GM23338 (cell line): ENCODE results near the gene NEK4. TPM values are rescaled to one million over a fixed set of nuclear protein-coding genes. Genes with fewer than 3 reads are reported as not detected.

ENCODE experiments used
- ATAC-seq: fragments of 200-7000 bp; cut with Tn5 transposase; 3 replicates; pipeline ENCODE4 v1.9.1; 2020
- DNase-seq: peaks from one replicate; pipeline ENCODE4 v3.0.0-alpha.2; 2015; ENCODE audit warnings: low spot score
- H2AFZ ChIP-seq: fragments of 200-600 bp; sonication (generic); 2 replicates; pipeline ENCODE4 v1.8.0; 2016; ENCODE audit warnings: antibody characterized with exemption, mild to moderate bottlenecking, moderate library complexity
- H3F3A ChIP-seq: fragments of 200-600 bp; sonication (generic); replicated peaks from 2 replicates; pipeline ENCODE4 v1.8.0; 2017; ENCODE audit warnings: antibody characterized with exemption, mixed run types, low read depth
- H3K27ac ChIP-seq: fragments of 200-600 bp; sonication (generic); 2 replicates; pipeline ENCODE4 v1.6.1; 2016; ENCODE audit warnings: low read depth
- H3K27me3 ChIP-seq: fragments of 200-600 bp; sonication (generic); 2 replicates; pipeline ENCODE4 v1.8.0; 2016; ENCODE audit warnings: mild to moderate bottlenecking, mixed run types, moderate library complexity; ENCODE audit not compliant: insufficient read depth
- H3K36me3 ChIP-seq: fragments of 200-600 bp; sonication (generic); 2 replicates; pipeline ENCODE4 v1.8.0; 2016; ENCODE audit warnings: mild to moderate bottlenecking; ENCODE audit not compliant: insufficient read depth
- H3K4me1 ChIP-seq: fragments of 200-600 bp; sonication (generic); 2 replicates; pipeline ENCODE4 v1.8.0; 2016; ENCODE audit warnings: mild to moderate bottlenecking, moderate library complexity; ENCODE audit not compliant: insufficient read depth
- H3K4me2 ChIP-seq: fragments of 200-600 bp; sonication (generic); 2 replicates; pipeline ENCODE4 v1.7.1; 2017; ENCODE audit warnings: mixed run types
- H3K4me3 ChIP-seq: fragments of 200-600 bp; sonication (generic); 2 replicates; pipeline ENCODE4 v1.6.1; 2016; ENCODE audit warnings: mixed run types
- H3K79me2 ChIP-seq: fragments of 200-600 bp; sonication (generic); replicated peaks from 2 replicates; pipeline ENCODE4 v1.8.0; 2017; ENCODE audit warnings: mild to moderate bottlenecking; ENCODE audit not compliant: insufficient read depth
- H3K9me2 ChIP-seq: fragments of 200-600 bp; sonication (generic); 2 replicates; pipeline ENCODE4 v1.8.0; 2017; ENCODE audit not compliant: insufficient read depth
- H4K20me1 ChIP-seq: fragments of 200-600 bp; sonication (generic); replicated peaks from 2 replicates; pipeline ENCODE4 v1.8.0; 2017; ENCODE audit warnings: mild to moderate bottlenecking; ENCODE audit not compliant: insufficient read depth
- H3K27ac Mint-ChIP-seq: 2 replicates; pipeline ENCODE4 v1.8.0; 2020; ENCODE audit warnings: inconsistent platforms, mild to moderate bottlenecking, moderate library complexity, mixed read lengths
- H3K27me3 Mint-ChIP-seq: 3 replicates; pipeline ENCODE4 v1.8.0; 2022; ENCODE audit warnings: low read depth, mild to moderate bottlenecking, moderate library complexity, mixed read lengths, inconsistent platforms; ENCODE audit not compliant: insufficient read depth, poor library complexity
- H3K36me3 Mint-ChIP-seq: 3 replicates; pipeline ENCODE4 v1.8.0; 2021; ENCODE audit warnings: low read depth, mild to moderate bottlenecking, inconsistent platforms, moderate library complexity, mixed read lengths
- H3K4me1 Mint-ChIP-seq: 3 replicates; pipeline ENCODE4 v1.8.0; 2020; ENCODE audit warnings: mild to moderate bottlenecking, inconsistent platforms, mixed read lengths
- H3K4me3 Mint-ChIP-seq: 3 replicates; pipeline ENCODE4 v1.8.0; 2021; ENCODE audit warnings: moderate library complexity, mild to moderate bottlenecking, inconsistent platforms, mixed read lengths
- H3K9me3 Mint-ChIP-seq: 3 replicates; pipeline ENCODE4 v1.8.0; 2020; ENCODE audit warnings: moderate library complexity, mild to moderate bottlenecking, inconsistent platforms, mixed read lengths
- EZH2 ChIP-seq: fragments of 200-600 bp; sonication (generic); IDR thresholded peaks from one replicate; pipeline ENCODE4 v1.8.0; 2017; ENCODE audit warnings: antibody characterized with exemption, mild to moderate bottlenecking, low read depth; ENCODE audit not compliant: unreplicated experiment
- JUNB ChIP-seq: IDR thresholded peaks from one replicate; pipeline ENCODE4 v1.6.1; 2016; ENCODE audit warnings: antibody characterized with exemption; ENCODE audit not compliant: unreplicated experiment
- NANOG ChIP-seq: IDR thresholded peaks from 2 replicates; pipeline ENCODE4 v1.6.1; 2016; ENCODE audit warnings: antibody characterized with exemption, borderline replicate concordance
- POLR2AphosphoS5 ChIP-seq: IDR thresholded peaks from 2 replicates; pipeline ENCODE4 v1.6.1; 2016; ENCODE audit warnings: antibody characterized with exemption, low read depth
- ZNF114 ChIP-seq: fragments of 250-450 bp; sonication (Bioruptor Pico); IDR thresholded peaks from 2 replicates; pipeline ENCODE4 v1.5.0; 2020; ENCODE audit warnings: mild to moderate bottlenecking, moderate library complexity
- ZNF331 ChIP-seq: fragments of 250-450 bp; sonication (Bioruptor Pico); IDR thresholded peaks from 2 replicates; pipeline ENCODE4 v1.5.0; 2020; ENCODE audit warnings: low read depth, mild to moderate bottlenecking, moderate library complexity
- polyA plus RNA-seq: library from polyadenylated mRNA; unstranded; fragments of >200 nt; fragmentation: Nextera tagmentation; extraction: Ambion mirVana; gene quantifications from 2 replicates; pipeline ENCODE4 v1.2.1, GENCODE V29; 2016
- total RNA-seq: library from RNA; depleted of rRNA; stranded (reverse); fragments of >200 nt; shearing (Covaris generic); gene quantifications from 2 replicates; pipeline ENCODE4 v1.2.3, GENCODE V29; 2014
- TF ChIP-seq, protein P1 (sequence below): fragments of 250-450 bp; sonication (Bioruptor Pico); IDR thresholded peaks from 2 replicates; pipeline ENCODE4 v1.5.0; 2020; ENCODE audit warnings: mild to moderate bottlenecking, moderate library complexity
- TF ChIP-seq, protein P2 (sequence below): IDR thresholded peaks from 2 replicates; pipeline ENCODE4 v1.6.1; 2016; ENCODE audit warnings: antibody characterized with exemption
- TF ChIP-seq, protein P3 (sequence below): IDR thresholded peaks from one replicate; pipeline ENCODE4 v1.6.1; 2018; ENCODE audit warnings: antibody characterized with exemption; ENCODE audit not compliant: unreplicated experiment

Gene NEK4
- total and polyA plus RNA-seq, 2 experiments from 2014 or later: 8.6 to 42.7 TPM

DNA sequence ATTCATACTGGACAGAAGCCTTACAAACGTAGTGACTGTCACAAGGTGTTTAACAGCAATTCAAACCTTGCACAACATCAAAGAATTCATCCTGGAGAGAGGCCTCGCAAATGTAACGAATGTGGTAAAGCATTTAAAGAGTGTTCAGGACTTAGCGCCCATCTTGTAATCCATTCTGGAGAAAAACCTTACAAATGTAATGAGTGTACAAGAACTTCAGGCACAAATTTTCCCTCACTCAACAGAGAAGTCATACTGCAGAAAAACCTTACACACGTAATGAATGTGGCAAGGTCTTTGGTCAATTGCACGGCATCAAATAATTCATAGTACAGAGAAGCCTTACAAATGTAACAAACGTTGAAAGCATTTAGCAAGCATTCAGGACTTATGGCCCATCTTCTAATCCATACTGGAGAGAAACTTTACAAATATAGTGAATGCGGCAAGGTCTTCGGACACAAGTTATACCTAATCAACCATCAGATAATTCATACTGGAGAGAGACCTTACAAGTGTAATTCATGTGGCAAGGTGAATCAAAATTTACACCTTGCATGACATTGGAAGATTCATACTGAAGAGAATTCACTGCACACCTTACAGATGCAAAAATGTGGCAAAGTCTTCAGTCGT lies 37.4 kb downstream of the NEK4 start (continued):
- TF ChIP-seq, protein P1, sequence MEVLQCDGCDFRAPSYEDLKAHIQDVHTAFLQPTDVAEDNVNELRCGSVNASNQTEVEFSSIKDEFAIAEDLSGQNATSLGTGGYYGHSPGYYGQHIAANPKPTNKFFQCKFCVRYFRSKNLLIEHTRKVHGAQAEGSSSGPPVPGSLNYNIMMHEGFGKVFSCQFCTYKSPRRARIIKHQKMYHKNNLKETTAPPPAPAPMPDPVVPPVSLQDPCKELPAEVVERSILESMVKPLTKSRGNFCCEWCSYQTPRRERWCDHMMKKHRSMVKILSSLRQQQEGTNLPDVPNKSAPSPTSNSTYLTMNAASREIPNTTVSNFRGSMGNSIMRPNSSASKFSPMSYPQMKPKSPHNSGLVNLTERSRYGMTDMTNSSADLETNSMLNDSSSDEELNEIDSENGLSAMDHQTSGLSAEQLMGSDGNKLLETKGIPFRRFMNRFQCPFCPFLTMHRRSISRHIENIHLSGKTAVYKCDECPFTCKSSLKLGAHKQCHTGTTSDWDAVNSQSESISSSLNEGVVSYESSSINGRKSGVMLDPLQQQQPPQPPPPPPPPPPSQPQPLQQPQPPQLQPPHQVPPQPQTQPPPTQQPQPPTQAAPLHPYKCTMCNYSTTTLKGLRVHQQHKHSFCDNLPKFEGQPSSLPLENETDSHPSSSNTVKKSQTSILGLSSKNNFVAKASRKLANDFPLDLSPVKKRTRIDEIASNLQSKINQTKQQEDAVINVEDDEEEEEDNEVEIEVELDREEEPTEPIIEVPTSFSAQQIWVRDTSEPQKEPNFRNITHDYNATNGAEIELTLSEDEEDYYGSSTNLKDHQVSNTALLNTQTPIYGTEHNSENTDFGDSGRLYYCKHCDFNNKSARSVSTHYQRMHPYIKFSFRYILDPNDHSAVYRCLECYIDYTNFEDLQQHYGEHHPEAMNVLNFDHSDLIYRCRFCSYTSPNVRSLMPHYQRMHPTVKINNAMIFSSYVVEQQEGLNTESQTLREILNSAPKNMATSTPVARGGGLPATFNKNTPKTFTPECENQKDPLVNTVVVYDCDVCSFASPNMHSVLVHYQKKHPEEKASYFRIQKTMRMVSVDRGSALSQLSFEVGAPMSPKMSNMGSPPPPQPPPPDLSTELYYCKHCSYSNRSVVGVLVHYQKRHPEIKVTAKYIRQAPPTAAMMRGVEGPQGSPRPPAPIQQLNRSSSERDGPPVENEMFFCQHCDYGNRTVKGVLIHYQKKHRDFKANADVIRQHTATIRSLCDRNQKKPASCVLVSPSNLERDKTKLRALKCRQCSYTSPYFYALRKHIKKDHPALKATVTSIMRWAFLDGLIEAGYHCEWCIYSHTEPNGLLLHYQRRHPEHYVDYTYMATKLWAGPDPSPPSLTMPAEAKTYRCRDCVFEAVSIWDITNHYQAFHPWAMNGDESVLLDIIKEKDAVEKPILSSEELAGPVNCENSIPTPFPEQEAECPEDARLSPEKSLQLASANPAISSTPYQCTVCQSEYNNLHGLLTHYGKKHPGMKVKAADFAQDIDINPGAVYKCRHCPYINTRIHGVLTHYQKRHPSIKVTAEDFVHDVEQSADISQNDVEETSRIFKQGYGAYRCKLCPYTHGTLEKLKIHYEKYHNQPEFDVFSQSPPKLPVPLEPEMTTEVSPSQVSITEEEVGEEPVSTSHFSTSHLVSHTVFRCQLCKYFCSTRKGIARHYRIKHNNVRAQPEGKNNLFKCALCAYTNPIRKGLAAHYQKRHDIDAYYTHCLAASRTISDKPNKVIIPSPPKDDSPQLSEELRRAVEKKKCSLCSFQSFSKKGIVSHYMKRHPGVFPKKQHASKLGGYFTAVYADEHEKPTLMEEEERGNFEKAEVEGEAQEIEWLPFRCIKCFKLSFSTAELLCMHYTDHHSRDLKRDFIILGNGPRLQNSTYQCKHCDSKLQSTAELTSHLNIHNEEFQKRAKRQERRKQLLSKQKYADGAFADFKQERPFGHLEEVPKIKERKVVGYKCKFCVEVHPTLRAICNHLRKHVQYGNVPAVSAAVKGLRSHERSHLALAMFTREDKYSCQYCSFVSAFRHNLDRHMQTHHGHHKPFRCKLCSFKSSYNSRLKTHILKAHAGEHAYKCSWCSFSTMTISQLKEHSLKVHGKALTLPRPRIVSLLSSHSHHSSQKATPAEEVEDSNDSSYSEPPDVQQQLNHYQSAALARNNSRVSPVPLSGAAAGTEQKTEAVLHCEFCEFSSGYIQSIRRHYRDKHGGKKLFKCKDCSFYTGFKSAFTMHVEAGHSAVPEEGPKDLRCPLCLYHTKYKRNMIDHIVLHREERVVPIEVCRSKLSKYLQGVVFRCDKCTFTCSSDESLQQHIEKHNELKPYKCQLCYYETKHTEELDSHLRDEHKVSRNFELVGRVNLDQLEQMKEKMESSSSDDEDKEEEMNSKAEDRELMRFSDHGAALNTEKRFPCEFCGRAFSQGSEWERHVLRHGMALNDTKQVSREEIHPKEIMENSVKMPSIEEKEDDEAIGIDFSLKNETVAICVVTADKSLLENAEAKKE (CRISPR knock-in tag): no peak

DNA sequence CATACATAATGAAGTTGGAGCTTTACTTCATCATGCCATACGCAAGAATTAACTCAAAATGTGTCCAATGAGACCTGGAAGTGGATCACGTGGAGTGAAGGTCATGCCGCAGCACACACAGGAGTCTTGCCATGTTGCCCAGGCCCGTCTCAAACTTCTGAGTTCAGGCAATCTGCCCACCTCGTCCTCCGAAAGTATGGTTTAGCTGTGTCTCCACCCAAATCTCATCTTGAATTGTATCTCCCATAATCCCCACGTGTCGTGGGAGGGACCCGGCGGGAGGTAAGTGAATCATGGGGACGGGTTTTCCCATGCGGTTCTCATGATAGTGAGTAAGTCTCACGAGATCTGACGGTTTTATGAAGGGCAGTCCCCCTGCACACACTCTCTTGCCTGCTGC lies 39.1 kb downstream of the NEK4 start:
- Histone ChIP-seq H3K27ac (no peak overlapping the region), H2AFZ (no peak overlapping the region), H3K9me2 (no peaks in the 10 kb centered on the region), H3K4me1 (no peaks in the 10 kb centered on the region), H3K27me3 (no peaks in the 10 kb centered on the region), H3K4me2 (no peak overlapping the region), H4K20me1 (no peaks in the 10 kb centered on the region), H3F3A (no peaks in the 10 kb centered on the region), H3K79me2 (no peaks in the 10 kb centered on the region), H3K36me3 (peaks cover 34% of the 10 kb centered on the region), H3K4me3 (no peak overlapping the region)
- ATAC-seq: no peak
- Mint-ChIP-seq H3K9me3 (peaks cover 23% of the 10 kb centered on the region), H3K27ac (no peak overlapping the region), H3K4me1 (no peaks in the 10 kb centered on the region), H3K4me3 (no peak overlapping the region), H3K36me3 (peaks cover 87% of the 10 kb centered on the region), H3K27me3 (peaks cover 3% of the 10 kb centered on the region)
- TF ChIP-seq EZH2 (no peak), JUNB (no peak), ZNF114 (CRISPR knock-in tag) (no peak), NANOG (no peak), POLR2AphosphoS5 (no peak), ZNF331 (CRISPR knock-in tag) (no peak)
- TF ChIP-seq, protein P2, sequence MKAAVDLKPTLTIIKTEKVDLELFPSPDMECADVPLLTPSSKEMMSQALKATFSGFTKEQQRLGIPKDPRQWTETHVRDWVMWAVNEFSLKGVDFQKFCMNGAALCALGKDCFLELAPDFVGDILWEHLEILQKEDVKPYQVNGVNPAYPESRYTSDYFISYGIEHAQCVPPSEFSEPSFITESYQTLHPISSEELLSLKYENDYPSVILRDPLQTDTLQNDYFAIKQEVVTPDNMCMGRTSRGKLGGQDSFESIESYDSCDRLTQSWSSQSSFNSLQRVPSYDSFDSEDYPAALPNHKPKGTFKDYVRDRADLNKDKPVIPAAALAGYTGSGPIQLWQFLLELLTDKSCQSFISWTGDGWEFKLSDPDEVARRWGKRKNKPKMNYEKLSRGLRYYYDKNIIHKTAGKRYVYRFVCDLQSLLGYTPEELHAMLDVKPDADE: no peak
- TF ChIP-seq, protein P3, sequence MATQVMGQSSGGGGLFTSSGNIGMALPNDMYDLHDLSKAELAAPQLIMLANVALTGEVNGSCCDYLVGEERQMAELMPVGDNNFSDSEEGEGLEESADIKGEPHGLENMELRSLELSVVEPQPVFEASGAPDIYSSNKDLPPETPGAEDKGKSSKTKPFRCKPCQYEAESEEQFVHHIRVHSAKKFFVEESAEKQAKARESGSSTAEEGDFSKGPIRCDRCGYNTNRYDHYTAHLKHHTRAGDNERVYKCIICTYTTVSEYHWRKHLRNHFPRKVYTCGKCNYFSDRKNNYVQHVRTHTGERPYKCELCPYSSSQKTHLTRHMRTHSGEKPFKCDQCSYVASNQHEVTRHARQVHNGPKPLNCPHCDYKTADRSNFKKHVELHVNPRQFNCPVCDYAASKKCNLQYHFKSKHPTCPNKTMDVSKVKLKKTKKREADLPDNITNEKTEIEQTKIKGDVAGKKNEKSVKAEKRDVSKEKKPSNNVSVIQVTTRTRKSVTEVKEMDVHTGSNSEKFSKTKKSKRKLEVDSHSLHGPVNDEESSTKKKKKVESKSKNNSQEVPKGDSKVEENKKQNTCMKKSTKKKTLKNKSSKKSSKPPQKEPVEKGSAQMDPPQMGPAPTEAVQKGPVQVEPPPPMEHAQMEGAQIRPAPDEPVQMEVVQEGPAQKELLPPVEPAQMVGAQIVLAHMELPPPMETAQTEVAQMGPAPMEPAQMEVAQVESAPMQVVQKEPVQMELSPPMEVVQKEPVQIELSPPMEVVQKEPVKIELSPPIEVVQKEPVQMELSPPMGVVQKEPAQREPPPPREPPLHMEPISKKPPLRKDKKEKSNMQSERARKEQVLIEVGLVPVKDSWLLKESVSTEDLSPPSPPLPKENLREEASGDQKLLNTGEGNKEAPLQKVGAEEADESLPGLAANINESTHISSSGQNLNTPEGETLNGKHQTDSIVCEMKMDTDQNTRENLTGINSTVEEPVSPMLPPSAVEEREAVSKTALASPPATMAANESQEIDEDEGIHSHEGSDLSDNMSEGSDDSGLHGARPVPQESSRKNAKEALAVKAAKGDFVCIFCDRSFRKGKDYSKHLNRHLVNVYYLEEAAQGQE: no peak
- no peak for DNase-seq
